Measurements from ENCODE around the gene BGN.

The BGN gene

GRCh38 chrX:153509592-153509991 is 14.8 kb downstream of the BGN start:
- FAIRE-seq, result no peak

GRCh38 chrX:153510383-153510782 is 15.6 kb downstream of the BGN start:
- FAIRE-seq, result no peak

- FAIRE-seq, result no peak
Measured at GRCh38 chrX:153511784-153512500, 17.2 kb downstream of the BGN start.

GRCh38 chrX:153512501-153512893 is 17.7 kb downstream of the BGN start:
- FAIRE-seq, result no peak

GRCh38 chrX:153513265-153513664 is 18.5 kb downstream of the BGN start:
- no peak for FAIRE-seq

- FAIRE-seq, result no peak
Measured at GRCh38 chrX:153514259-153514658, 19.5 kb downstream of the BGN start.

- no peak for FAIRE-seq
Measured at GRCh38 chrX:153515435-153515834, 20.7 kb downstream of the BGN start.

GRCh38 chrX:153516073-153516472 is 21.3 kb downstream of the BGN start:
- FAIRE-seq, result no peak

- no peak for FAIRE-seq
Measured at GRCh38 chrX:153517423-153517822, 22.6 kb downstream of the BGN start, which contains the start of gene ATP2B3. ATP2B3 (plus strand) TSS chrX:153517642; CDS start chrX:153536248, 18,606 bp downstream.

- no peak for FAIRE-seq
Measured at GRCh38 chrX:153517946-153518834, 23.4 kb downstream of the BGN start.

GRCh38 chrX:153519569-153520286 is 24.9 kb downstream of the BGN start:
- FAIRE-seq, result no peak

GRCh38 chrX:153520287-153520917 is 25.6 kb downstream of the BGN start:
- no peak for FAIRE-seq

GRCh38 chrX:153521034-153521433 is 26.3 kb downstream of the BGN start:
- FAIRE-seq, result no peak

GRCh38 chrX:153522259-153522658 is 27.5 kb downstream of the BGN start:
- FAIRE-seq, result no peak

- FAIRE-seq, result no peak
Measured at GRCh38 chrX:153523269-153523668, 28.5 kb downstream of the BGN start.

GRCh38 chrX:153524234-153524633 is 29.5 kb downstream of the BGN start:
- FAIRE-seq, result no peak

GRCh38 chrX:153525451-153525850 is 30.7 kb downstream of the BGN start:
- FAIRE-seq, result no peak

- FAIRE-seq, result no peak
Measured at GRCh38 chrX:153526042-153526441, 31.3 kb downstream of the BGN start.

GRCh38 chrX:153526801-153527200 is 32.0 kb downstream of the BGN start:
- no peak for FAIRE-seq

- FAIRE-seq, result no peak
Measured at GRCh38 chrX:153527208-153527607, 32.4 kb downstream of the BGN start.

- FAIRE-seq, result no peak
Measured at GRCh38 chrX:153530411-153531129, 35.8 kb downstream of the BGN start.

GRCh38 chrX:153533091-153533490 is 38.3 kb downstream of the BGN start:
- no peak for FAIRE-seq

All from endometrium (tissue), 2 donors.